Subcutaneous adipose tissue (tissue), 4 donors: ENCODE data around the gene MILR1. TPM values are rescaled to one million over a fixed set of nuclear protein-coding genes. Genes with fewer than 3 reads are reported as not detected.

Experiments
- total RNA-seq, 4 donors: library from RNA; depleted of rRNA; stranded (reverse); fragments of >200 nt; gene quantifications; one replicate each; pipeline ENCODE4 v1.1.0, GENCODE V29; 2016
- TF ChIP-seq, protein P1 (sequence below): fragments of 450-650 bp; IDR thresholded peaks from one replicate; pipeline ENCODE4 v1.5.1; 2016; ENCODE audit warnings: low read depth, mild to moderate bottlenecking, control low read depth, antibody characterized with exemption, moderate library complexity

Gene MILR1
- total RNA-seq, 4 donors from 2014 or later, result 9.9 to 39.6 (median 14.6) TPM

DNA sequence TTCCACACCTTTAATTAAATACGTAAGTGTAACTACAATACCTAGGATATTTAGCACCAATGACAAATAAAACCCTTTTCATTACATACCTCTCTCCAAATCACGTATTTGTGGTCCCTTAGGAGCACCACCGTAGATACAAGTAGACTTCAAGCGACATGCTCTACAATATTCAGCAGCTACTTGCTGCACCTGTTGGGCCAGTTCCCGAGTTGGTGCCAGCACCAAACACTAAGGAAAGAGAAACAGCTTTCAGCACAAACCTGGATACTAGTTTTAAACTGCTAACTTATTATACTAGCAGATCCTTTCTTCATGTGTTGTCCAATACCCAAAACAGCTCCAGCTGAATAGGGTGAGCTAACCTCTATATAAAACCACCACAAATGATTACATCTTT is 54.4 kb downstream of the MILR1 start:
- TF ChIP-seq, protein P1, sequence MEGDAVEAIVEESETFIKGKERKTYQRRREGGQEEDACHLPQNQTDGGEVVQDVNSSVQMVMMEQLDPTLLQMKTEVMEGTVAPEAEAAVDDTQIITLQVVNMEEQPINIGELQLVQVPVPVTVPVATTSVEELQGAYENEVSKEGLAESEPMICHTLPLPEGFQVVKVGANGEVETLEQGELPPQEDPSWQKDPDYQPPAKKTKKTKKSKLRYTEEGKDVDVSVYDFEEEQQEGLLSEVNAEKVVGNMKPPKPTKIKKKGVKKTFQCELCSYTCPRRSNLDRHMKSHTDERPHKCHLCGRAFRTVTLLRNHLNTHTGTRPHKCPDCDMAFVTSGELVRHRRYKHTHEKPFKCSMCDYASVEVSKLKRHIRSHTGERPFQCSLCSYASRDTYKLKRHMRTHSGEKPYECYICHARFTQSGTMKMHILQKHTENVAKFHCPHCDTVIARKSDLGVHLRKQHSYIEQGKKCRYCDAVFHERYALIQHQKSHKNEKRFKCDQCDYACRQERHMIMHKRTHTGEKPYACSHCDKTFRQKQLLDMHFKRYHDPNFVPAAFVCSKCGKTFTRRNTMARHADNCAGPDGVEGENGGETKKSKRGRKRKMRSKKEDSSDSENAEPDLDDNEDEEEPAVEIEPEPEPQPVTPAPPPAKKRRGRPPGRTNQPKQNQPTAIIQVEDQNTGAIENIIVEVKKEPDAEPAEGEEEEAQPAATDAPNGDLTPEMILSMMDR, result no peak

DNA sequence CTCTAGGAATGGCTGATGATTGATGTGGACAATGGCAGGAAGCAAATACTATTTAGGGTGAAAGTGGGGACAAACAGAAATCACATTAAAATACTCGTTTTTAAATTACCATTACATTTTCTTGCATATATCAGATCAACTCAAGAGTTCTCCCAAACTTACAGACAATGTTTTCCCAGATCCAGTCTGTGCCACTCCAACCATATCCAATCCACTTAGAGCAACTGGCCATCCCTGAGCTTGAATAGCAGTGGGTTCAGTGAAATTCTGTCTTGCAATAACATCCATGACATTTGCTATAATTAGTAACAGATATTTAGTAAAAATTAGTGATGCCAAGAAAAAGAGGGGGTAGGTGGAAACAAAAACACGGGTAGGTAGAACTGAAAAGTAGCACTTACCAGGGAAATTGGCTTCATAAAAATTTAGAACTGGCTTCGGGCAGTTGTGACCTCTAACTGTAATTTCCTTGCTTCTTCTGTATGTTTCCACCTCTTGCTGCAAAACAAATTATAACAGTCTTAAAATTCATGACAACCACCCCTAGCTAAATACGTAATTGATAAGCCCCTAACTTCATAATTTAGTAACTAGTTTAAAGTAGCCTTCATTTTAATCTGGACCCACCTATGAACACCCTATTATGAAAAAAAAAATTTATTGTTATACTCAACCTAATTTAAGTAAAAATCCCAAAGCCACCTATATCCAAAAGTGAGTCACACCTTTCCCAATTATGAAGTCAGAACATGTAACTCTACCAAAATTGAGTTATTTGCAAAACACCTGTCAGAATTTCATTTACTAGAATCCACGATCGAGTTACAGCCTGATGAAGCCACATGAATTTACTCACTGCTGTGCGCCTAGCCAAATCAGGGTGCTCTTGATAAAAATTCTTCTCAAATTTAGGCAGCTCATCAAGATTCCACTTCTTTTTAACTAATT is 55.2 kb downstream of the MILR1 start:
- TF ChIP-seq, protein P1, result no peak

DNA sequence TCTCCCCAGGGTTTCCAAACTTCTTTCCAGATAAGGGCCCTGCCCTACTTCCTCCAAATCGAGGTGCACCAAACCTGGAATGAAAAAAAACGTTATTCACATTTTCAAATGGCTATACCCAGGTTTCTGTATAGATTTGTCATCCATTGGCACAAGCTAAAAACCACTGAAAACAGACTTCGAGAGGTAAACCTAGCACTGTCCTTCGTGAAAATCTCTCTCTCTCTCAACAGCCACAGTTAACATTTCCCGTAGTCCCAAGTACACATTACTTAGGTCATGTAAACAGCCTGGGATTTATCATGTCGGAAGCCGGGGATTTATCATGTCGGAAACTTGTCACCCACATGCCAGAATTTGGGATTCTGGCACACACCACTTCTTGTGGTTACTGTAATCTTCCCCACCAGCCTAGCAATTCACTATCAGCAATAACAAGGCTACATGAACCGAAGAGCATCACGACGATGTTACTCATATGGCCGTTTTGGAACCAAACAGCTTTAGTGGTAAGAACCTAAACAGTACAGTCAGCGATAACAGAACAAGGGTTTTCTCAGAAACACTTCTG is 55.9 kb downstream of the MILR1 start:
- TF ChIP-seq, protein P1, result no peak

DNA sequence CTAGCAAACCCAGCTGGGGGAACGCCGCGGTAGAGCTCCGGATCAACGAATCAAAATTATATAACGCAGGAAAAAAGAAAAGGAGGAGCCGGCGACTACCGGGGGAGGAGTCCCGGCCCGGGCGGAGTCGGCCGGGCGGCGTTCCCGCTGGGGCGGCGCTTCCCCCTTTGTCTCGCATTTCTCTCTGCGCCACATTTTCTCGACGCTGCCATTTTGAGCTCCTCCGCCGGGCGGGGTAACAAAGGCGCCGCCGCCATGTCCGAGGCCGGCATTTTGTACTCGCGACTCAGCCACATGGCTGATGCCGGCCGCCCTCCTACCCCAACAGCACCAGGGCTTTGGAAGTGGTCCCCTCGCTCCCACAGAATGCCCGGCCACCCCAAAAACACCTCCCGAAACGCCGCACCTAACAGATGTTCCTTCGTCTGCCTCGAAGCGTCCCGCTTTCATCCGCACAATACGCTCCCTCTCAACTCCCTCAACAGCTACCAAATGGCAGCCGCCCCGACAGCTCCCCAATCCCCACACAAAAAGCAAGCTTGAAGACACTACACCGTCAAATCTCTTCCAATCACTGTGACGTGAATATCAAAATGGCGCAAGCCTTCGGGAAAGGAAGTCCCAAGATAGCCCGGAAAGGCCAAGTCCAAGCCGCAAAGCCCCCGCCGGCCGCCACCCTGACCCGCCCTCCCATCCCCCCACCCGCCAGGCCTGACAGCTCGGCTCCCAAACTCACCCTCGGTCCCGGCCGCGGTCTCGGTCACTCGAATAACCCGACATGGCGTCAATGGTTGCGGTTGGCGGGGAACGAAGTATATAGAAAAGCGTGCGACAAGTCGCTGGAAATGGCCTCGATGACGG is 56.7 kb downstream of the MILR1 start:
- TF ChIP-seq, protein P1, result no peak

DNA sequence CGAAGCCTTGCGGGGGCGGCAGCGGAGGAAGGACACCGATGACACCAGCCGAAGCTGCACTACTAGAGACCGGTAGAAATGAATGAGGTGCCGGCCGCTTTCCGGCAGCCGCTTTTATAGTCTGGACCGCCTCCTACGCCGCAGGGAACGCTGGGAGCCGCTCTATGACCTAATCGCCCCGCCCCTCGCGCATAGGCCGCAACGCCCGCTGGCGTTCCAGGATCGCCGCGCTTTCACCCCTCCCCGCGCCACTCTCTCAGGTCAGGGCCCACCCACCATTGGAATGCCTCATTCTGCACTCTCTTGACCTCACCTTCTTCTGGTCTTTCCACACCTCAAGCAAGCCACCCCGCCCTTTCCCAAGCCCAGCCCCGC is 57.3 kb downstream of the MILR1 start, which contains the start of gene DDX5:
Gene DDX5 (minus strand): TSS at position 89 of the 375 bp plus-strand sequence. CDS start 170 bp downstream, outside the sequence.
- TF ChIP-seq, protein P1, result no peak

DNA sequence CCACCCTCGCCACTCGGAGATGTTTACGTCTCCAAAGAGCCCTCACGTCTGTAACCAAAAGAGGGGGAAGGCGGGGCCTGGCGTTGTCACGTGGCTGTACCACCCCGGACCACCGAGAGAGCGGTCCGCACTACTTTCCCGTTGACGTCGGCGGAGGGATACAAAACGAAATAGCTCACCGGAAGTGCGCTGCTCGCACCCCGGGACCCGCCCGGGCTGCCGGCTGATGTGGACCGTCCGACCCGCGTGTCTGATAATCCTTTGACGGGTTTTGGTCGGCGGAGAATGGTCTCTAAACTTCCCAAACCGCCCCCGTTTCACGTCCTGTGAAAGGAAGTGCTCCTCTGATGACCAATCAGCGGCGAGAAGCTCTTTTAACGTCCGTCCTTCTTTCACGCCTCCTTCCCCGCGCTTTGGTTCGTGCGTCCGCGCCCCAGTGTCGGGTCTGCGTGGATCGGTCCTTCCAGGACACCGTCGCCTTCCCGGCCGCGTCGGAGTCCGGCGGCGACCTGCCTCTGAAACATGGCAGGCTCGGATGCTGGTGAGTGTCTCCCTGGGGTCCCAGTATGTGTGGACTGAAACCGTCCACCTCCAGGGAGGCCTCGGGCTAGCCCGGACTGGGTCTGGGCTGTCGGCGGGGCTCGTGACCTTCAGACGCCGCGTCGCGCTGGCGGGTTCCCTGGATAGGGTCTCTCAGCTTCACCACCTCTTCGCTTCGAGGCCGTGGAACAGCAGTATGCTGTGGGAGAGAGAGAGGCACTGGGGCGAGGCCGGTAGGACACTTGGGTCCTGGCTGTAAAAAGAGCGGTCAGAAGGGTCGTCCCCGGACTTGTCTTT is 57.9 kb downstream of the MILR1 start, which contains the start of gene CEP95:
Gene CEP95 (plus strand): TSS at position 402 of the 837 bp plus-strand sequence. CDS start 121 bp downstream, at position 523.
- TF ChIP-seq, protein P1, result no peak
